ENCODE data around the gene GNAS-AS1.

GNAS-AS1 gene

DNA sequence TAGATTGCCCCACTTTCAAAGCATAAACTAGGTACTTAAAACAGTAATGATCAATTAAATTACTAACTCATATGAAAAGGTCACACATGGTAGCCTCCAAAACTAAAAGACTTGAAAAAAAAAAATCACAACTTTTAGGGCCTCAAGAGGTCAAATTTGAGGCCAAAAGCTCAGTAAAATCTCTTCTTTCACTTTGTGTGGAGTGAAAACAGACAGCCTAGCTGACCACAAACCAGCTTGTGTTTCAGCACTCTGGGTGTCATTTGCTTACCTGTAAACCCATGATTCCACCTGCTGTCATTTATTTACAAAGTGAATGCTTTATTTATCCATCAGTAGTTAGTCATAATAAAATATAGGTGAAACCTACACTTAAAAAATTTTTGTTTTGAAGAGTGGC, 35.8 kb upstream of the GNAS-AS1 start:
- DNase-seq (ENCODE audit: low read depth in 1 of 2, low spot score in 1 of 2): no peak

DNA sequence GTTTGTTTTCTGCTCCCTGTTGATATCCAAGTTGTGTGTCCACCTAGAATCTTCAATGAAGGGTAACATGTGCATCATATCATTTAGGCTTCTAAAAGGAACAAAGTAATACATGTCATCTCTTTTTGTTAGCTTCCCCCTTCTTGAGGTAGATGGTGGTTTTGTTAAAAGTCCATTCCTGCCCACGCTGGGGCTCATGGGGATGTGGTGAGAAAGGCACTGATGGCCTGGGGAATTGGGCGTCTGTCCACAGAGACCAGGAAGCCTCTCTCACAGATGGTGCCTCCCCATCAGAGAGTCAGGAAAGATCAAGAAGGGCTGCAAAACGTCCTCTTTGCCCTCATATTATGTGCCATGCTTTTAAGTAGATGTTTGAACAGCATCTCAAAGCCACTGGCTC, 34.3 kb upstream of the GNAS-AS1 start:
- DNase-seq (ENCODE audit: low read depth in 1 of 2, low spot score in 1 of 2): no peak

DNA sequence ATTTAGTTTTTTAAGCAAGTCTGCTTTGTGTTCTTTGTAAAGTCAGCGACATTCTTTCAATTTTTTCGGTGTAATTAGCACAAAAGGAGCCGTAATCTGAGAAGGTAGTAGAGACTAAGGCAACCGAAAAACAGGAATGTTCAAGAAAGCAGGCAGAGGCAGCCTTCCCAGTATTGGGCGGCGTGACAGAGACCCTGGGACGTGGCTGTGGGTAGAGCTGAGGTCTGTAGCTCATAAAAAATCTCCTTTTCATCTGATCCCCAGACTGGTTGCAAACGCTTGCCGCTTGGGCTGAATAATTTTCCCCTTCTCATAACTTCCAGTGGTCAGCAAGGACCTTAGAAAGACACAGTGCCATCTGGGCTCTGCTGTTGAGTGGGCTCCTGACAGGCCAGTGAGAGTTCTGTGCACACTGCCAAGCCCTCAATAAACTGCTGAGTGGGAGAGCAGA, 32.6 kb upstream of the GNAS-AS1 start:
- no peak for DNase-seq (ENCODE audit: low read depth in 1 of 2, low spot score in 1 of 2)

DNA sequence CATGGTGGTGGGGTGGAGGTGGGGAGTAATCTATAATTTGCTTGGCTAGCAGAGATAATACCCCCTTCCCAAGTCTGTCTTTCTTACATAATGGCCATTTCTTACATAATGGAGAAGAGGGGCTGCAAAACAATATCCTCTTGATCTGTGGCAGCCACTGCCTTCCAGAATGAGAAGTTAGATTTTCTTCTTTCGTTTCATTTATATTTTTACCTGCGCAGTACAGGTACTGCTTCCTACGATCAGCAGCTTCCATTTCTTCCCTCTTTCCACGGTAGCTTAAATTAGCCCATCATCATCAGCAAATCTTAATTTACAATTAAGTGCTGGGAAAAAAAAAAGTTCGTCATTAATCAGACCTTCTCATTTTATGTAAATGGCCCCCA, 32.0 kb upstream of the GNAS-AS1 start:
- no peak for DNase-seq (ENCODE audit: low read depth in 1 of 2, low spot score in 1 of 2)

DNA sequence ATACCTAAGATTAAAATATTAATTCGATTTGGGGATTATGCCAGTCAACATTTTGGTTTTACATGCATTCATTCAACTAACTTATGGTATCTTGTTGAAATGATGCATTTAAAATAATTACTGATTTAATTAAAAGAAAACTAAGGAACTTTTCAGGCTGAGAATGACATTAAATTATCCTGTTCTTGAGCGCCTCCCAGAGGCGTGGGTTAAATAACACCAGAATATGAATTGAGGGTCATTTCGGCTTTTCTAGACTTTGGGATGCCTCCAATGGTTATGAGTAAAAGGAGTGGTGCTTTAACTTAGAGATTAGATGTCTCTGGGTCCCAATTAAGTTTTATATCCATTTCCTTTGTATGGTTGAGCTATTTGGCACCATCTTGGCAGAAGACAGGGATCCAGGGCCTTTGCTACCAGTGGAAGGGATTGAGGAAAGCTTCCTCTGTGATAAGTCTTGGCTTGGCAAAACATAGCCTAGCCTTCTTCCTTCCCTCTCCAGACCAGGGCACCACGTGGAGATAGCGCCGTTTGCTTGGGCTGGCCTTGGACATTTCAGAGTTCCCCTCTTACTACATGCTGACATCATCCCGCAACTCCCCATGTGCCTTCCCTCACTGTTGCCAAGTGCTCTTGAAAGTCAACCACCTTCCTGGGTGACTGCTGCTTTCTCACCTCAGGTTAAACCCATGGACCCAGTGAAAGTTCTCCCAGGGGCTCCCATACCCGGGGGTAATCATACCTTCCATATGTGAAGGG, 30.5 kb upstream of the GNAS-AS1 start:
- DNase-seq (ENCODE audit: low read depth in 1 of 2, low spot score in 1 of 2): no peak

DNA sequence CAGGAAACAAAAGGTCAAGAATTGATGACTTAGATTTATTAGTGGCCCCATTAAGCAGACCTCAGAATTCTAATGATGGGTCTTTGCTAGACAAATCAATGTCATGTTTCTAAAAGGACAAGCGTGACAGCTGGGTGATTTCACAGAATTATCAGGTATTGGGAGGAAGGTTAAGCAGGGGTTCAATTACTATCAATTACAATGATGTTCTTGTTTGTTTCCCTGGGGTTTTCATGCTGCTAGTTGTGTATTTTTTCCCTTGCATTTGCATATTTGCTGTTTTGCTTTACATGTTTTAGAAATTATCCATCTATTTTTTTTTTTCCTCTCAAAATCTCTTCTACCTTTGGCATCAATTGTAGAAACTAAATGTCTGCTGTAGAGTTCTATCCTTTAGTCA, 29.7 kb upstream of the GNAS-AS1 start:
- DNase-seq (ENCODE audit: low read depth in 1 of 2, low spot score in 1 of 2): no peak

DNA sequence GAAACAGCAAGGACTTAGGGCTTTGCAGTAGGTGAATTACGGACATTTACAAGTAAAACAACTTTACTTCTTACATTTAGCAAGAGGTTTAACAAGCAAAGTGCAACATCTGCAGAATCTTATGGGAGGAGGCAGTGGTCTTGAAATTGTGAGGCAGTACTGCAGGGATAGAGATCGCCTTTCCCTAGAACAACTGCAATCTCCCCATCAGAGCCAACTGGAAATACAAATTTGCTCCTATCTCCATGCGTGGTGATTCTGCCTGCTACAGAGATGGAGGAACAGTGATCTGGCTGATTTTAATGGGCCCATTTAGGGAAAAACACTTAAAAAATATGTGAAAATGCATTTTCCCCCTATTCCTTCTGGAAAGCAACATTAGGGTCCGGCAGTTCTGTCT, 27.7 kb upstream of the GNAS-AS1 start:
- DNase-seq (ENCODE audit: low read depth in 1 of 2, low spot score in 1 of 2): no peak

DNA sequence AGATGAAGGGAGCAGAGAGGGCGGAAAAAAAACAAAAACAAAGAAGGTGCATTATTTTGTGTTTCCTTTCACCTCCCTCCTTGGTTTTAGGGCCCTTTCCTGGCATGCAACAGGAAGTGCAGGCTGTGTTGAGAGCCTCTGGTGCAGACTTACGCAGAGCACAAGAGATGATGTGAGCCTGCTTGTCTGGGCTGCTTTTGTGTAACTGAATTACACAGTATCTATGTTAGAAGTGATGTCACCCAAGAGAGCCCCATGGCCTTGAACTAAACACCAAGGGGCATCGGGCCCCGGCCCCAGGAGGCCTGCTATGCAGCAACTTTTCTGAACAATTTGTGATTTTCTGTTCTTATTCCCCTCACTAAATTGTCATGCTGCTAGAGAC, 27.3 kb upstream of the GNAS-AS1 start:
- no peak for DNase-seq (ENCODE audit: low read depth in 1 of 2, low spot score in 1 of 2)

DNA sequence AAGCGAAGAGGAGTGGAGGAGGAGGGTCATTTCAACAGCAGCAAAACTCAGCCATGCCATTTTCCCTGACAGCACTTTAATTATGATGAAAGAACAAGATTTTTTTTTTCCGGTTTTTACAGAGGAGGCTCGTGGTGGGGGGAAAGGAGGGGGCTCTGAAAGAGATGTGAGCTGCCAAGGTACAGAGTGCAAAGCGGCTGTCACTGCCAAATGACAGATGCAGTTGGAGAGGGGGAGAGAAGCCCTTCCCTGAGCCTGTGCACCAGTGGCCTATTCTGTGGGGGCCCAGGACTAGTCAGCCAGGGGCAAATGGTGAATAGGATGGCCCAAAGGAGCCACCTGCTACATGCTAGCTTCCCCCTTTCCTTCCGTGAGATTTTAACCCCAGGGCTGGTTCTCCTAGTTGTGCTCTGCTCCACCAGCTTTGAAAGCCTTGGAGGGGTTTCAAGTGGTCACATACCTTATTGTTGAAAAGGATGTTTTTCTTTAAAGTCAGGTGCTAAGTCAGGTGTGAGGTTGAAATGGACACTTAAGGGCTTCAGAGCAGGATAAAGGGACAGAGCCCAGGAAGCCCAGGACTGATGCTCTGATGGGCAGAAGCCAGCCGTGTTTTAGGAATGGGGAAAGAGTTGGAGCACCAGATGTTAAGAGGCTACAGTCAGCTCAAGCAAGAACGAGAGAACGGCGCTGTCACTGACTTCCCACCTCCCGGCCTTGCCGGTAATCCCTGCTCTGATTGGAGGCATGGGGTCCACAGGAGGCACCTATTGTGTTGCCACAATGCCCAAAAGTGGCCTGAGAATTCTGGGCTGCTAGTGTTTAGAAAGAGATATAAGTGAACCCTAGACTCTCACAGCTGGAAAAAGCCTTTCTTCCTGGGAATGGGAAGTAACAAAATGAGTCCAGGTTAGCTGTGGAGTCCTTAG, 26.6 kb upstream of the GNAS-AS1 start:
- no peak for DNase-seq (ENCODE audit: low read depth in 1 of 2, low spot score in 1 of 2)

DNA sequence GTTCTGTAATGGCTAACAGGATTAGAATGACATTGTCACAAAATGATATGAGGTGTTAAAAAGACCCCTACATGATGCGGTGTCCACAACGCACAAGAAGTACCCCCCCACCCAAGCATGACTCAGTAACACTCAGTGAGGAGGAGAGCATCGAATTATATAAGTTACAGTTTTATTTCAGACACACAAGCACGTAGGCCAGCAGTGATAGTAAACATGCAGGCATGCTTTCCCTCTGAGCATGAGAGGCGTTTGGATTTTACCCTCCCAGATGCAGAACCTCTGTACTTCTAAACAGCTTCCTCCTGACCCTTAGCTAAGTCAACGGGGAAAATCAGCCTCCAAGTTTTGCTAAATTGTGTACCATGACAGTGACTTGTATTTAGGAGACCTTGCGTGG, 25.7 kb upstream of the GNAS-AS1 start:
- no peak for DNase-seq (ENCODE audit: low read depth in 1 of 2, low spot score in 1 of 2)

DNA sequence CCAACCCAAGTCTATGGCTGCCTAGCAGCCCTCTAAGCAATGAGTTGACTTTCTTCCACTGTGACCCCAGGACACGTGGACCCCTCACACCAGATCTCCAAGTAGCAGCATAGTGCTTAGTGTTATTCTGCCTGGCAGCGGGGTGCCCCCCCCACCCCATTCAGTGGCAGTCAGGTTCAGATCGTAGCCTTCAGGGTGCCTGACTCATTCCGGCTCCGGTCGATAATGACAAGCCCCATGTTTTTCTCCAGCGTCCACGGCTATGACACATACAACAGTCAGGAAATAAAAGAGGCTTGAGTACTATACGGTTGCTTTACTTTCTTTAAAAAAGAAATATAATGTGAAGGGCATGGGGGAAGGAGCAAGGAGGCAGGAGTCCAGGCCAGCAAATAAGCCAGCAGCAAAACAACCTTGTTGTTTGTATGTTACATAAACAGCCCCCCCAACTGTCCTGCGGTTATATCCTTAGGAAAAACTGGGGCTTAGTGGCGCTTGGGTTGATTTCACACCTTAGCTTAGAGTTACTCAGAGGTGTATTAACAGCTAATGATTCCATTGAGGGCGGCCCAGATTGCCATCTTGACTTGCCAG, 24.9 kb upstream of the GNAS-AS1 start:
- no peak for DNase-seq (ENCODE audit: low read depth in 1 of 2, low spot score in 1 of 2)

DNA sequence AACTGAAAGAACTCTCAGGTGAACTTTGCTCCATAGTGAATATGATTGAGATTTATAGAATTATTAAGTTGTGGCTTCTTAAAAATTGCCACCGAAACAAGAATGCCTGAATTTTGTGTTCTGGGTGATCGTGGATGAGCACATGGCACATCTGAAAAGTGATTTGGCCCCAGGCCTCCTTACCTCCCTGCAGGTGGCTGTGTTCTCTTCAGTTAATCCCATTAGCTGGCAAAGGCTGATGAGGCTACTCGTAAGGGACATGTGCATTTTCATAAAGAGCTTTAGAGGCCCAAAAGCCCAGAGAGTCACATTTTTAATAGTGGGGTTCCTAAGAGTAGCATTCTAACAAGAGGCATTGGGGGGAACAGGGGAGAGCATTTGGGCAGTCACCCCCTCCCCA, 24.4 kb upstream of the GNAS-AS1 start:
- DNase-seq (ENCODE audit: low read depth in 1 of 2, low spot score in 1 of 2): no peak

DNA sequence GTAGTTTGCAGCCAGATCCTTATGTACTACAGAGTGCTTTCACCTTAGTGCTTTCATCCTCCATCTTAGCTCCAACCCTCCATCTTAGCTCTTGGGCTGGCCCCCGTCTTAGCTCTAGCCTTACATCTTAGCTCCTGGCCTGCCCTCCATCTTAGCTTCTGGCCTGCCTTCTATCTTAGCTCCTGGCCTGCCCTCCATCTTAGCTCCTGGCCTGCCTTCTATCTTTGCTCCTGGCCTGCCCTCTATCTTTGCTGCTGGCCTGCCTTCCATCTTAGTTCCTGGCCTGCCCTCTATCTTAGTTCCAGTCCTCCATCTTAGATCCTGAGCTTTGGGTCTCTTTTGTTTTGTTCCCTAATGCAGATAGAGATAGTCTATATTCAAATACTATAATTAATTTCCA, 23.8 kb upstream of the GNAS-AS1 start:
- DNase-seq (ENCODE audit: low read depth in 1 of 2, low spot score in 1 of 2): no peak

DNA sequence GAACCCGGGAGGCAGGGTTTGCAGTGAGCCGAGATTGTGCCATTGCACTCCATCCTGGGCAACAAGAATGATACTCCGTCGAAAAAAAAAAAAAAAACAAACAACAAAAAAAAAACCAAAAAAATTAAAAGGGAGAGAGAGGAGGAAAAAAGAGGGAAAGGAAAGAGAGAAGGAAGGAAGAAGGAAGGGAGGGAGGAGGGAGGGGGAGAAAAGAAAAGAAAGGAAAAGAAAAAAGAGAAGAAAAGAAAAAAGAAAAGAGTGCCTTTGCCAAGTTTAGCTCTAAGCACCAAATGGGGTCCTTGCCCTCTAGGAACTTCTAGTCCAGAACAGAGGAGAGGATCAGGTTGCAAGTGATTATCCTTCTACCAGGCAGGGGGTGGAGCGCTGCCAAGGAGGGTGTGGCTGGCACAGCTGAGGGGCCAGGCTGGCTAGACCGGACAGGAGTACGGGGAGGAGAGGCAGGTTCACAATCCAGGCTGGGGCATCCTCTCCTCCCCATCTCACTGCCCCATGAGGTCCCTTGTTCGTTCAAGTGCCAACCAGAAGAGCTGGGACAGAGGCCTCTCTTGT, 20.9 kb upstream of the GNAS-AS1 start:
- no peak for DNase-seq (ENCODE audit: low read depth in 1 of 2, low spot score in 1 of 2)

DNA sequence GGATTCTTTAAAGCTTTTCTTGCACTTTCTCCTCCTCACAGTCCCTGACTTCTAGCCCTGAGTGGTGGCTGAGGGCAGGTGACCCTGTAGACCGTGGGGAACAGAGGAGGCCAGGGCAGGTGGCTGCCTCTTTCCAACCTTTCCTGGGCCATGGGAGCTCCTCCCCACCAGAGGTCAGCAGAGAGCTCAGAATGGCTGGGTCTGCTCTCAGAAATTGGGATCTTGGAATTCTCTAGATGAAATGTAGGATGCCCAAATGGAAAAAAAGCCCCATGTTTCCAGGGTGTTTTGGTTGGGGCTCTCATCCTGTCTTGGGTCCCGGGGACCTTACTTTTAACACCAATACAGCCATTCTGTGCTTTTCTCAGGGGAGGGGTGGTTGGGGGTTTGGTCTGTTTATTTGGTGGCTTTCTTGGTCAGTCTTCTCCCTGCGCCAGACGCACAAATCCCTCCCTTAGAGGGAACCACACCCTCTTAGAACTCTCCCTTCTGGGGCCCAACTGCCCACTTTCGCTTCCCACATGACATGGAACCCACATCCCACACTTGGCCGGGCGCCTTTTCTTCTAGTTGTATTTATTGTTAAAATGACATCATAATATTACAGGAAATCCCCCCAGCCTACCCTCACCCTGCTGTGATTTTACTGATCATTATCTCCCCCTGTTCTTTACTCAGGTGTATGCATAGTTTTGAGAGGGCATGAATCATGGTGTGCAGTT, 19.8 kb upstream of the GNAS-AS1 start:
- peak; percentile 29 to 41 for DNase-seq (ENCODE audit: low read depth in 1 of 2, low spot score in 1 of 2)

DNA sequence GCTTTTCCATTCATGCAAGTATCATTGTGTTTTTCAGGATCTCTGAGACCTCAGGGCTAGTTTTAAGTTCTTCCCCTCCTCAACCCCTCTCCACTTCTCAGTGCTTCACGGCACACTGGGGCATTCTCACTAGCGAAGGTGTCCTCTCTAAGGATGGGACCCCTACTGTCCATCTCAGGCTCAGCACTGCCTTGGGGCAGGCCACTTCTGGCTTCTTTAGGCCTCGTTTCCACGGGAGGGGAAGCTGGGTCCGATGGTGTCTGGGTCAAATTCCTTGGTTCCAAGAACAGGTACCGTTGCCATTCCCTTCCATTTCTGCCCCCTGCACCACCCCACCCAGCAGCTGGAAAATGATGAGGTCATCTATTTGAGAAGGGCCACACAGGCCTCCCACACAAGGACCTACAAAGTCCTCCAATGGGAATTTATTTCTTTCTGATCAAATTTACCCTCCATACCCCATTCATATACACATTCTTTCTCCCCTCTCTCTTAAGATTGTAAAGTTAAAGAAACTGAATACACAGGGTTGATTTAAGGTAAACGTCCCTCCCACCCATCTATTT, 19.0 kb upstream of the GNAS-AS1 start:
- DNase-seq (ENCODE audit: low read depth in 1 of 2, low spot score in 1 of 2): no peak

DNA sequence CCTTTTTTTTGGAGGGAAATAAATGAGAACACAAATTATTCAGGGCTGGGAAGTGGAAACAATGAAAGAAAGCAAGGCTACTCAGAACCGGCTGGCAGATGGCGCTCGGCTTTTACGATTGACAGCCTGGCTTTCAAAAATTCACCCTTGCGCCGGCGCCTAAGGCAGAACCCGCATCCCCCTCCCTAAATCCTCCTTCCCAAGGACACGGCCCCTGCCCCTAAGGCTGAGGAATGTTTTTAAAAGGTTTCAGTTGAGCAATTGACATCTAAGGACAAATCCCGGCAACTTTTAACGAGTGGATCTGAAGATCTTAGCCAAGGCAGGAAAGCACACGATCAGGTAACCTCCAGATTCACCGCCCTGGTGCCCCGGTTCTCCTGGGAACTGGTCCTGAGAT, 18.1 kb upstream of the GNAS-AS1 start:
- no peak for DNase-seq (ENCODE audit: low read depth in 1 of 2, low spot score in 1 of 2)

DNA sequence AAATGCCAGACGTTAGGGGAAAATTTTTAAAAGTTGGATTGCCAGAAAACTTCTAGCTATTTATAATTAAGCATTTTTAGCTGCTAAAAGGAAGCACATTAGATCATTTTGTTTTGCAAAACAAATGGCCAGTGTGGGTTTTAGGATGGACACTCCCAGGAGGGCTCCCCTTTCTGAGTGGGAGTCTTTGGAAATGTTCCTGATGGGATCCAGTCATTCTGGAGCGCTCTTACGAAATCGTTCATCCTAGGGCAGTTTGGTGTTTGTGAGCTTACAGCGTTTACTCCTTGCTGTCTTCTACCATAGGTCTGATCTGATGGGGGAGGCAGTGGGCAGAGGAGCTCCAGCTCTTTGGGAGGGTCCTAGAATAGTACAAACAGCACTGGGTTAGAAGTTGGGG, 16.5 kb upstream of the GNAS-AS1 start:
- no peak for DNase-seq (ENCODE audit: low read depth in 1 of 2, low spot score in 1 of 2)

DNA sequence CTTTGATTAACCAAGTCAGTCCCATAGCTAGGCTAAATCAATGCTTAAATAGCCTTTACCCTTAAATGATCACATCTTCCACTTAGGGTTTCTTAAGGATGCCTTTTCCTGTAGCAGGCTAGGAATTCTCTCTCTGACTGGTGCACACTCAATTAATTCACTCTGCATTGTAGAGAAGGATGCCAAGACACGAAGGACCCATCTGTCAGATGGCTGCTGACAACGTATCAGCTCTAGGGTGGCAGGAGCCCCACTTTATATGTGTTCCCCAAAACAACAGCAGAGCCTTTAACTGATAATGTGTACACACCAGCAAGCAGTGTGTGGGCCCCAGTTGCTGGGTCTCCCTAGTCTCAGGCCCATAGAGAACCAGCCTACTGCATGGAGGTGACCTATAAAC, 15.1 kb upstream of the GNAS-AS1 start:
- DNase-seq (ENCODE audit: low read depth in 1 of 2, low spot score in 1 of 2): no peak

DNA sequence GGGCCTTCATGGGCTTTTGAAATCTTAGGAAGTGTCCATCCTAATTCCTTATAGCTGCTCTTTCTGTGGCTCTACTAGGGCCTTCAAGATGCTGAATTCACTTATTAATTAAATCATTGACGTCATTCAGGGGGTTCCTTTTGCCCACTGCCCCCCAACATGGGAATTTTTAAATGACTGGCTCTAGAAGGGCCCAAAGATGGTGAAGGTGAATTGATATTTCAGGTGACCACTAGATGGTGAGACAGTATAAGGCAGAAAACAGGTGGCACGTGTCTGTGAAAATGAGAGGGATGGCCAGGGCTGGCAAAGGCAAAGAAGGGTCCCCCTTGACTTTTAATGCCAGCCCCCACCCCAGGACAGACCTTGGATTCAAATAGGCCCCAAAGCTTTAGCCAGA, 13.6 kb upstream of the GNAS-AS1 start:
- DNase-seq (ENCODE audit: low read depth in 1 of 2, low spot score in 1 of 2): no peak

Data from activated CD4-positive, alpha-beta T cell treated with anti-CD3 and anti-CD28 coated beads, Interleukin-2, amount 50 U/mL, for 24 hours (primary cell).